Measurements from ENCODE around the gene CTNND2. TPM values are rescaled to one million over a fixed set of nuclear protein-coding genes. Genes with fewer than 3 reads are reported as not detected.

Gene CTNND2
- total and polyA plus RNA-seq, 8 donors: 9.2 to 62.8 (median 43.7) TPM

DNA sequence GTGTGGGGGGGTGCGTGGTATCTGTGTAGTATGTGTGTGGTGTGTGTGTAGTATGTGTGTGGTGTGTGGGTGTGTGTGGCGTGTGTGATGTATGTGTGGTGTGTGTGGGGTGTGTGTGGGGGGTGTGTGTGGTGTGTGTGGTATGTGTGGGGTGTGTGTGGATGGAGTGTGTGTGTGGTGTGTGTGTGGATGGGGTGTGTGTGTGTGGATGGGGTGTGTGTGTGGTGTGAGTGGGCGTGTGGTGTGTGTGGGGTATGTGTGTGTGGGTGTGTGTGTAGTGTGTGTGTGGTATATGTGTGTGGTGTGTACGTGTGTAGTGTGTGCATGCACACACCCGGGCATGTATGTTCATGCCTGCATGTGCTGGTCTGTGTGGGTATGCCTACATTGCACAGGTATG lies 722.3 kb downstream of the CTNND2 start:
- TF ChIP-seq CTCF (IDR thresholded peaks at IDR 0.05): no peak
- H3K4me3 ChIP-seq: no peak overlapping the region
- intact Hi-C loops (cut with DNase I): no loop called here
- 71 to 96% methylated on average over 5 of the region's 5 CpGs for WGBS, 2 donors
- H3K27me3 ChIP-seq: no peaks in the 10 kb centered on the region
- no peak for ATAC-seq
- DNase-seq: no peak
- peaks cover 0 to 4% (median 0%) of the 10 kb centered on the region in 3 donors for H3K4me1 ChIP-seq
- no peaks in the 10 kb centered on the region for H3K36me3 ChIP-seq
- H3K9me3 ChIP-seq: no peaks in the 10 kb centered on the region
- no peak overlapping the region for H3K27ac ChIP-seq
- no peak for FAIRE-seq

DNA sequence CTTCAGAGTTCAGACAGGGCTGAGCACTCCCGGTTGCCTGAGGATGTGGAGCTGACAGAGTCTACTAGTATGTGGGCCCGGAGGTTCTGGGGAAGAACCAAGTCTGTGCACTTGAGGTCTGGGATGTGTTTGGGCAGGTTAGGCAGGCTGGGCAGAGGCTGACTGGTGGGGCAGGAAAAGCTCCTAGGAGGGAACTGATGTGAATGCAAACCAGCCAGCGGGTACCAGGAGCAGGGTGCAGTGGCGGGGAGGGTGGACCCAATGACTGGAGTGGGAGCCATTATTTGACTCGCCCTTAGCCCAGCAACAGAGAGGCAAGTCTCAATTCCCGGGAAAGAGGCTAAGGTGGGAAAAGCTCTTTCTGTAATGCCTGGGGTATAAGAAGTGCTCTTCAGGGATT lies 723.4 kb downstream of the CTNND2 start:
- Histone ChIP-seq H3K36me3 (no peaks in the 10 kb centered on the region), H3K27ac (no peak overlapping the region), H3K9me3 (no peaks in the 10 kb centered on the region), H3K4me3 (no peak overlapping the region), H3K27me3 (no peaks in the 10 kb centered on the region), H3K4me1 (peaks cover 0 to 4% (median 0%) of the 10 kb centered on the region in 3 donors)
- no peak for FAIRE-seq
- intact Hi-C loops (cut with DNase I): no loop called here
- no peak for DNase-seq
- no peak for TF ChIP-seq CTCF (IDR thresholded peaks at IDR 0.05)
- WGBS, 2 donors: 96 to 99% methylated on average over 6 of the region's 6 CpGs
- ATAC-seq: no peak

DNA sequence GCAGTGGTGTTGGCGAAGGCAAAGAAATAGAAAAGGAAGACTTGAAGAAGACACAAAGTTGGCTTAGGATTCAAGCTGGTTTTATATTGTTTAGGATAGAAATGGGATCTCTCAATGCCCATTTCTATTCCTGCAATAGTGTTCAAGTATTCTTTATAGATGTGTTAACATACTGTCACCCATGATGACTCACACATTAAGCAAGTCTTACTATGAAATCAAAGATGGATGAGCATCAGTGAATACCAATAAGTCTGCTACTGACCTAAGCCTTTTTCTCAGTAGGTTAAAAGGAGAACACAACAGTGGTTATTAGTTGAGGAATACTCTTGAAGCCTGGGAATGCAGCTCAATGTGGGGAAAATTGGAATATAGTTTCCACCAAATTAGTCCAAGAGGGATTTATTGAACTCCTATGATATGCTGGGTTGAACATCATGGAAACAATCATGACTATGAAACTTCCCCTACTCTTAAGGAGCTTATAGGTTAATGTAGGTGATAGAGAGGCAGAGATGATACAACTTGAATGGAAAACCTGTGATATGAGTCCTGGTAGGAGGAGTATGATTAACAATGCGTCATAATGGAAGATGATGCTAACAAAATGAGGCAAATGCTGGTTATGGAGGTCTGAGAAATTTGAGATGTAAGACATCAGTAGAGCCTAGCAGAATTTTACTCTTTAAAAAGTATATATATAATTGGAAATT lies 726.1 kb downstream of the CTNND2 start:
- WGBS, 2 donors: 96 to 97% methylated on average over 2 of the region's 2 CpGs
- no peak for DNase-seq
- TF ChIP-seq CTCF (IDR thresholded peaks at IDR 0.05): no peak
- H3K4me1 ChIP-seq: no peaks in the 10 kb centered on the region
- no peak overlapping the region for H3K27ac ChIP-seq
- intact Hi-C loops (cut with DNase I): no loop called here
- no peaks in the 10 kb centered on the region for H3K36me3 ChIP-seq
- no peak for ATAC-seq
- H3K4me3 ChIP-seq: no peak overlapping the region
- no peak for FAIRE-seq
- H3K9me3 ChIP-seq: no peaks in the 10 kb centered on the region
- H3K27me3 ChIP-seq: no peaks in the 10 kb centered on the region

DNA sequence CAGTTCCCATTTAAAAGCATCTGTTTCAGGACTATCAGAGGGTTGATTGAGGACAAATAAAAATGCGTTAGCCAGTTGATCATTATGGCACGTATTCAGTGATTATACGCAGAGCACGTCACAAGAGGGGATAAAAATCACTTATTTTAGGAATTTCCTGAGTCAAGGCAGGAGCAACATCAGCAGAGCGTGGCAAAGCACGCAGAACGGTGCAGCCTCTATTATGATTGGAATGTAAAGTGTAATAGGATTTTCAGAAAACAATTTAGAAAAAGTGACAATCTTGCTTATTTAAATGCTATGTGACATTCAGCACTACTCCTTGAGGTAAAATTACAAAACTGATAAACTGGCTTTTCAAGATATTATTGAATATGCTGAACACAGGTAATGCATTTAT lies 729.7 kb downstream of the CTNND2 start:
- Histone ChIP-seq H3K4me1 (no peaks in the 10 kb centered on the region), H3K27ac (no peak overlapping the region), H3K4me3 (no peak overlapping the region), H3K27me3 (no peaks in the 10 kb centered on the region), H3K36me3 (no peaks in the 10 kb centered on the region), H3K9me3 (no peaks in the 10 kb centered on the region)
- FAIRE-seq (no peak), DNase-seq (no peak), ATAC-seq (peak in 1 of 4 donors; percentile 30)
- intact Hi-C loops (cut with DNase I): no loop called here
- TF ChIP-seq CTCF (IDR thresholded peaks at IDR 0.05): no peak
- 63 to 70% methylated on average over 7 of the region's 7 CpGs for WGBS, 2 donors

GRCh38 chr5:11172484-11172883 lies 731.8 kb downstream of the CTNND2 start:
- Histone ChIP-seq H3K27me3 (no peaks in the 10 kb centered on the region), H3K4me3 (no peak overlapping the region), H3K36me3 (no peaks in the 10 kb centered on the region), H3K4me1 (no peaks in the 10 kb centered on the region), H3K9me3 (no peaks in the 10 kb centered on the region), H3K27ac (no peak overlapping the region)
- intact Hi-C loops (cut with DNase I): no loop called here
- WGBS, 2 donors: 86% methylated on average over 5 of the region's 5 CpGs
- no peak for ATAC-seq
- no peak for FAIRE-seq
- TF ChIP-seq CTCF (IDR thresholded peaks at IDR 0.05): no peak
- DNase-seq: no peak
